Heart left ventricle (tissue), 16 donors: ENCODE measurements around the gene FHL1. TPM values are rescaled to one million over a fixed set of nuclear protein-coding genes. Genes with fewer than 3 reads are reported as not detected.

ENCODE experiments used
- ATAC-seq, 4 donors: fragments of 200-7000 bp; cut with Tn5 transposase; one replicate each; pipeline ENCODE4 v1.9.1; 2020 to 2022; ENCODE audit warnings: moderate library complexity in 4 of 4, mild to moderate bottlenecking in 3 of 4, moderate number of reproducible peaks in 1 of 4
- DNase-seq, 5 donors: peaks; one replicate each; pipeline ENCODE4 v3.0.0-alpha.2; 2020
- H3K27ac ChIP-seq, 12 donors: fragments of 200-600 bp; sonication (generic) in 4 of 12; one replicate each; pipeline versions ENCODE4 v1.5.0 to v1.8.0; 2016 to 2022; ENCODE audit warnings: mild to moderate bottlenecking in 2 of 12
- H3K27me3 ChIP-seq, 9 donors: fragments of 200-600 bp; sonication (generic) in 2 of 9; one replicate each; pipeline versions ENCODE4 v1.5.1 to v1.8.0; 2016 to 2022; ENCODE audit warnings: mild to moderate bottlenecking in 3 of 9
- H3K36me3 ChIP-seq, 9 donors: fragments of 200-600 bp; sonication (generic) in 2 of 9; one replicate each; pipeline versions ENCODE4 v1.5.0 to v1.8.0; 2018 to 2022; ENCODE audit warnings: mild to moderate bottlenecking in 2 of 9
- H3K4me1 ChIP-seq, 12 donors: fragments of 200-600 bp; sonication (generic) in 4 of 12; one replicate each; pipeline versions ENCODE4 v1.5.0 to v1.8.0; 2016 to 2022; ENCODE audit warnings: mild to moderate bottlenecking in 3 of 12
- H3K4me3 ChIP-seq, 12 donors: fragments of 200-600 bp; sonication (generic) in 4 of 12; one replicate each; pipeline versions ENCODE4 v1.5.0 to v1.8.0; 2017 to 2022; ENCODE audit warnings: mild to moderate bottlenecking in 9 of 12, moderate library complexity in 4 of 12
- H3K9me3 ChIP-seq, 12 donors: fragments of 200-600 bp; sonication (generic) in 4 of 12; one replicate each; pipeline versions ENCODE4 v1.5.0 to v1.8.0; 2016 to 2022; ENCODE audit warnings: mild to moderate bottlenecking in 1 of 12
- CTCF ChIP-seq, 12 donors: fragments of 200-600 bp; sonication (generic) in 4 of 12; IDR thresholded peaks; one replicate each; pipeline versions ENCODE4 v1.5.0 to v1.8.0; 2018 to 2022; ENCODE audit warnings: antibody characterized with exemption in 12 of 12, mild to moderate bottlenecking in 5 of 12
- POLR2A ChIP-seq, 2 donors: fragments of 450-650 bp; IDR thresholded peaks; one replicate each; pipeline ENCODE4 v1.6.1; 2017; ENCODE audit warnings: antibody characterized with exemption in 2 of 2, mild to moderate bottlenecking in 2 of 2, moderate library complexity in 2 of 2
- intact Hi-C, 10 donors: fragments of 100-400 bp; cut with DNase I; formaldehyde crosslinking; loops; one replicate each; pipeline versions ENCODE4 v1.11.1 to v1.14.2; 2022
- polyA plus RNA-seq, 2 donors: library from polyadenylated mRNA; stranded (reverse); fragments of 200-250 nt; gene quantifications; one replicate each; pipeline ENCODE4 v1.2.3, GENCODE V29; 2013
- total RNA-seq, 9 donors: library from RNA; depleted of rRNA in 2 of 9; stranded (reverse); fragments of >200 nt in 2 of 9; fragmentation: NEBNext Ultra II Directional in 3 of 9; extraction: Animal tissue kit (Norgen Biotek cat#: 25700) in 3 of 9; gene quantifications; one replicate each; pipeline versions ENCODE4 v1.1.0 to v1.2.4, GENCODE V29; 2016 to 2023
- donor health status: ischemic (EF 13 %, LVEDD 7.1; RV severe dilation, severe dysfunction).
- donor health status: healthy with polysubstance abuse.
- donor health status: DM: no; HTN: yes; CAD: no.
- donor health status: DM: no; HTN: no; CAD: no.
- donor health status: ischemic (EF 25% LVEDD 6.9; RV normal size, moderate dysfunction).
- donor health status: ischemic (EF 25% LVEDD 5.7; RV mildly dilated, moderate dysfunction).
- donor health status: healthy.
- donor health status: DM: yes; HTN: yes; CAD: no.
- donor health status: ischemic (EF 35%, LVEDD 5.7; RV mildly dilated, moderate dysfunction).
- donor health status: nonischemic (EF 11% LVEDD 7.7; RV severe dilation, severe dysfunction).
- donor health status: DM: yes; HTN: yes; CAD: no.
- donor health status: PGD.
- donor health status: ischemic (EF 29% LVEDD 5.4; RV normal size, mild dysfunction).
- donor health status: nonischemic (EF 23%, LVEDD 6.1; RV moderate dilation, normal function).

FHL1 gene
- total and polyA plus RNA-seq, 11 donors = 1,119 to 4,800 (median 2,127) TPM

- Histone ChIP-seq H3K4me1 (peaks cover 0 to 19% (median 3%) of the 10 kb centered on the region in 12 donors), H3K4me3 (no peak overlapping the region), H3K27me3 (peaks cover 0 to 5% (median 0%) of the 10 kb centered on the region in 9 donors), H3K27ac (no peak overlapping the region), H3K36me3 (no peaks in the 10 kb centered on the region), H3K9me3 (no peaks in the 10 kb centered on the region)
- DNase-seq (no peak), ATAC-seq (no peak)
- no peak for TF ChIP-seq CTCF (IDR thresholded peaks at IDR 0.05)
- no peak for TF ChIP-seq POLR2A (IDR thresholded peaks at IDR 0.05)
- intact Hi-C loops = loop anchor here in 5 of 10 donors (5.0 to 10.0 kb wide), 5 partner anchors 46 to 234 kb away; partner anchors contain the start of gene HTATSF1 (in 1 of the 5)
Measured at GRCh38 chrX:136260776-136261175, 113.4 kb downstream of the FHL1 start.

Other genes starting within 250 kb of the FHL1 start
- gene MMGT1, start 173.5 kb upstream of the FHL1 start, total RNA-seq = 10 to 100 TPM; 22.8 to 34.4 (median 26.5) TPM
- gene MMGT1, start 173.5 kb upstream of the FHL1 start, polyA plus RNA-seq = 10 to 100 TPM in 1 of 2 donors, 1 to 10 TPM in 1; 1.6 to 28.6 TPM
- 10 to 100 TPM; 14.3 to 23.2 (median 15.6) TPM for gene SLC9A6, start 162.1 kb upstream of the FHL1 start, total RNA-seq
- gene SLC9A6, start 162.1 kb upstream of the FHL1 start, polyA plus RNA-seq = 10 to 100 TPM; 10.6 to 20.5 TPM
- gene MAP7D3, start 103.9 kb downstream of the FHL1 start, total RNA-seq = 10 to 100 TPM in 8 of 9 donors, 1 to 10 TPM in 1; 8.2 to 18.4 (median 13.2) TPM
- gene MAP7D3, start 103.9 kb downstream of the FHL1 start, polyA plus RNA-seq = 10 to 100 TPM; 10.3 to 12.4 TPM
- under 1 TPM in 2 of 9 donors, not detected in 7; 0.04 to 0.07 TPM for gene ADGRG4, start 153.4 kb downstream of the FHL1 start, total RNA-seq
- not detected for gene ADGRG4, start 153.4 kb downstream of the FHL1 start, polyA plus RNA-seq